Osteocyte (in vitro differentiated cells): ENCODE measurements around the gene CLIP2. TPM values are rescaled to one million over a fixed set of nuclear protein-coding genes. Genes with fewer than 3 reads are reported as not detected.

Experiments
- DNase-seq: peaks from one replicate; pipeline ENCODE4 v3.0.0; 2021; ENCODE audit warnings: mixed read lengths; ENCODE audit not compliant: unreplicated experiment; ENCODE audit errors: extremely low spot score
- H3K27ac Mint-ChIP-seq: one replicate; pipeline ENCODE4 v1.8.0; 2021; ENCODE audit warnings: mild to moderate bottlenecking, mixed read lengths; ENCODE audit not compliant: unreplicated experiment
- H3K27me3 Mint-ChIP-seq: one replicate; pipeline ENCODE4 v1.8.0; 2021; ENCODE audit warnings: mixed read lengths; ENCODE audit not compliant: unreplicated experiment
- H3K36me3 Mint-ChIP-seq: one replicate; pipeline ENCODE4 v1.8.0; 2021; ENCODE audit warnings: mixed read lengths; ENCODE audit not compliant: unreplicated experiment
- H3K4me1 Mint-ChIP-seq: one replicate; pipeline ENCODE4 v1.8.0; 2021; ENCODE audit warnings: mixed read lengths; ENCODE audit not compliant: unreplicated experiment
- H3K4me3 Mint-ChIP-seq: one replicate; pipeline ENCODE4 v1.8.0; 2021; ENCODE audit warnings: mild to moderate bottlenecking, moderate library complexity, mixed read lengths; ENCODE audit not compliant: unreplicated experiment
- H3K9me3 Mint-ChIP-seq: one replicate; pipeline ENCODE4 v1.8.0; 2021; ENCODE audit warnings: mixed read lengths; ENCODE audit not compliant: unreplicated experiment
- CTCF ChIP-seq: fragments of 200-600 bp; sonication (generic); IDR thresholded peaks from 2 replicates; pipeline ENCODE4 v1.5.0; 2021; ENCODE audit warnings: antibody characterized with exemption, mild to moderate bottlenecking, moderate library complexity
- total RNA-seq: library from RNA; stranded (reverse); gene quantifications from 2 replicates; pipeline ENCODE4 v1.2.1, GENCODE V29; 2021

CLIP2 gene
- total RNA-seq, 1 donor from 2014 or later = 40.7 TPM

GRCh38 chr7:74304550-74304949, 15.3 kb downstream of the CLIP2 start:
- Mint-ChIP-seq H3K36me3 (no peaks in the 10 kb centered on the region), H3K4me3 (no peak overlapping the region), H3K9me3 (no peaks in the 10 kb centered on the region), H3K27me3 (no peaks in the 10 kb centered on the region), H3K4me1 (peaks cover 27% of the 10 kb centered on the region), H3K27ac (no peak overlapping the region)
- DNase-seq = no peak
- TF ChIP-seq CTCF = no peak

GRCh38 chr7:74306004-74306729, 17.0 kb downstream of the CLIP2 start:
- Mint-ChIP-seq H3K36me3 (no peaks in the 10 kb centered on the region), H3K27me3 (no peaks in the 10 kb centered on the region), H3K9me3 (no peaks in the 10 kb centered on the region), H3K4me1 (peaks cover 32% of the 10 kb centered on the region), H3K27ac (no peak overlapping the region), H3K4me3 (no peak overlapping the region)
- no peak for DNase-seq
- TF ChIP-seq CTCF = no peak

GRCh38 chr7:74306730-74307469, 17.7 kb downstream of the CLIP2 start:
- Mint-ChIP-seq H3K4me1 (peaks cover 34% of the 10 kb centered on the region), H3K27me3 (no peaks in the 10 kb centered on the region), H3K9me3 (no peaks in the 10 kb centered on the region), H3K36me3 (no peaks in the 10 kb centered on the region), H3K4me3 (peak overlapping the region; percentile 33), H3K27ac (peak overlapping the region; percentile 72)
- no peak for TF ChIP-seq CTCF
- no peak for DNase-seq

- Mint-ChIP-seq H3K4me3 (no peak overlapping the region), H3K4me1 (peaks cover 28% of the 10 kb centered on the region), H3K27ac (peak overlapping the region; percentile 28), H3K9me3 (no peaks in the 10 kb centered on the region), H3K36me3 (no peaks in the 10 kb centered on the region), H3K27me3 (no peaks in the 10 kb centered on the region)
- no peak for TF ChIP-seq CTCF
- DNase-seq = no peak
Measured at GRCh38 chr7:74307738-74308505, 18.7 kb downstream of the CLIP2 start.

GRCh38 chr7:74309181-74309580, 20.0 kb downstream of the CLIP2 start:
- Mint-ChIP-seq H3K36me3 (no peaks in the 10 kb centered on the region), H3K4me1 (peaks cover 26% of the 10 kb centered on the region), H3K4me3 (no peak overlapping the region), H3K27me3 (no peaks in the 10 kb centered on the region), H3K27ac (no peak overlapping the region), H3K9me3 (no peaks in the 10 kb centered on the region)
- no peak for DNase-seq
- TF ChIP-seq CTCF = no peak
